Neural progenitor cell (in vitro differentiated cells): ENCODE measurements around the gene RPAP3. TPM values are rescaled to one million over a fixed set of nuclear protein-coding genes. Genes with fewer than 3 reads are reported as not detected.

ENCODE experiments used
- DNase-seq: peaks from one replicate; pipeline ENCODE4 v3.0.0-alpha.2; 2016; ENCODE audit warnings: low spot score
- H2AFZ ChIP-seq: fragments of 200-600 bp; sonication (generic); replicated peaks from 2 replicates; pipeline ENCODE4 v1.6.1; 2016; ENCODE audit warnings: antibody characterized with exemption
- H3F3A ChIP-seq: fragments of 200-600 bp; sonication (generic); 2 replicates; pipeline ENCODE4 v1.6.1; 2016; ENCODE audit warnings: antibody characterized with exemption, low read depth
- H3K27ac ChIP-seq: fragments of 200-600 bp; sonication (generic); 2 replicates; pipeline ENCODE4 v1.5.1; 2016; ENCODE audit warnings: mild to moderate bottlenecking
- H3K27me3 ChIP-seq: fragments of 200-600 bp; sonication (generic); 2 replicates; pipeline ENCODE4 v1.6.1; 2016; ENCODE audit warnings: mild to moderate bottlenecking, moderate library complexity
- H3K36me3 ChIP-seq: fragments of 200-600 bp; sonication (generic); 2 replicates; pipeline ENCODE4 v1.5.1; 2016
- H3K4me1 ChIP-seq: fragments of 200-600 bp; sonication (generic); 2 replicates; pipeline ENCODE4 v1.6.1; 2016; ENCODE audit warnings: mixed run types
- H3K4me2 ChIP-seq: fragments of 200-600 bp; sonication (generic); 2 replicates; pipeline ENCODE4 v1.6.1; 2016
- H3K4me3 ChIP-seq: fragments of 200-600 bp; sonication (generic); 2 replicates; pipeline ENCODE4 v1.5.1; 2016
- H3K79me2 ChIP-seq: fragments of 200-600 bp; sonication (generic); 2 replicates; pipeline ENCODE4 v1.6.1; 2016; ENCODE audit warnings: low read depth
- H3K9ac ChIP-seq: fragments of 200-600 bp; sonication (generic); 2 replicates; pipeline ENCODE4 v1.6.1; 2016
- H3K9me3 ChIP-seq: fragments of 200-600 bp; sonication (generic); 2 replicates; pipeline ENCODE4 v1.5.1; 2016; ENCODE audit warnings: low read depth
- H4K20me1 ChIP-seq: fragments of 200-600 bp; sonication (generic); 2 replicates; pipeline ENCODE4 v1.6.1; 2016; ENCODE audit warnings: low read depth
- H3K27ac Mint-ChIP-seq: 3 replicates; pipeline ENCODE4 v1.8.0; 2021; ENCODE audit warnings: mixed read lengths
- H3K27me3 Mint-ChIP-seq: 2 replicates; pipeline ENCODE4 v1.8.0; 2022; ENCODE audit warnings: low read depth, mild to moderate bottlenecking, inconsistent platforms, moderate library complexity, mixed read lengths; ENCODE audit not compliant: insufficient read depth
- H3K36me3 Mint-ChIP-seq: 3 replicates; pipeline ENCODE4 v1.8.0; 2021; ENCODE audit warnings: mixed read lengths
- H3K4me1 Mint-ChIP-seq: 3 replicates; pipeline ENCODE4 v1.8.0; 2021; ENCODE audit warnings: mixed read lengths
- H3K4me3 Mint-ChIP-seq: 3 replicates; pipeline ENCODE4 v1.8.0; 2021; ENCODE audit warnings: mild to moderate bottlenecking, moderate library complexity, mixed read lengths
- H3K9me3 Mint-ChIP-seq: 3 replicates; pipeline ENCODE4 v1.8.0; 2020; ENCODE audit warnings: mixed read lengths
- EZH2 ChIP-seq: fragments of 200-600 bp; sonication (generic); IDR thresholded peaks from 2 replicates; pipeline ENCODE4 v1.6.1; 2017; ENCODE audit warnings: antibody characterized with exemption, mild to moderate bottlenecking, moderate library complexity
- EZH2phosphoT487 ChIP-seq: fragments of 200-600 bp; sonication (generic); IDR thresholded peaks from 2 replicates; pipeline ENCODE4 v1.6.1; 2017; ENCODE audit warnings: antibody characterized with exemption
- total RNA-seq: library from RNA; depleted of rRNA; stranded (reverse); fragments of >200 nt; gene quantifications from 2 replicates; pipeline ENCODE4 v1.2.3, GENCODE V29; 2015; ENCODE audit warnings: low replicate concordance
- TF ChIP-seq, protein P1 (sequence below): fragments of 200-600 bp; sonication (generic); IDR thresholded peaks from 2 replicates; pipeline ENCODE4 v1.5.1; 2017; ENCODE audit warnings: antibody characterized with exemption, mild to moderate bottlenecking

RPAP3 gene
- total RNA-seq, 1 donor from 2014 or later, result 61.9 TPM

GRCh38 chr12:47717443-47718193 lies 11.8 kb upstream of the RPAP3 start:
- Mint-ChIP-seq H3K9me3 (no peaks in the 10 kb centered on the region), H3K27me3 (no peaks in the 10 kb centered on the region), H3K4me3 (no peak overlapping the region), H3K4me1 (peaks cover 18% of the 10 kb centered on the region), H3K36me3 (no peaks in the 10 kb centered on the region), H3K27ac (peak overlapping the region; percentile 94)
- no peak overlapping the region for H3K27ac ChIP-seq
- H3K9ac ChIP-seq, result no peak overlapping the region
- H2AFZ ChIP-seq, result no peak overlapping the region
- H3K79me2 ChIP-seq, result no peaks in the 10 kb centered on the region
- H4K20me1 ChIP-seq, result no peaks in the 10 kb centered on the region
- peaks cover 6% of the 10 kb centered on the region for H3K27me3 ChIP-seq
- DNase-seq, result peak; percentile 87
- H3F3A ChIP-seq, result peaks cover 5% of the 10 kb centered on the region
- peak overlapping the region; percentile 12 for H3K4me2 ChIP-seq
- no peak for TF ChIP-seq EZH2phosphoT487
- TF ChIP-seq, protein P1, sequence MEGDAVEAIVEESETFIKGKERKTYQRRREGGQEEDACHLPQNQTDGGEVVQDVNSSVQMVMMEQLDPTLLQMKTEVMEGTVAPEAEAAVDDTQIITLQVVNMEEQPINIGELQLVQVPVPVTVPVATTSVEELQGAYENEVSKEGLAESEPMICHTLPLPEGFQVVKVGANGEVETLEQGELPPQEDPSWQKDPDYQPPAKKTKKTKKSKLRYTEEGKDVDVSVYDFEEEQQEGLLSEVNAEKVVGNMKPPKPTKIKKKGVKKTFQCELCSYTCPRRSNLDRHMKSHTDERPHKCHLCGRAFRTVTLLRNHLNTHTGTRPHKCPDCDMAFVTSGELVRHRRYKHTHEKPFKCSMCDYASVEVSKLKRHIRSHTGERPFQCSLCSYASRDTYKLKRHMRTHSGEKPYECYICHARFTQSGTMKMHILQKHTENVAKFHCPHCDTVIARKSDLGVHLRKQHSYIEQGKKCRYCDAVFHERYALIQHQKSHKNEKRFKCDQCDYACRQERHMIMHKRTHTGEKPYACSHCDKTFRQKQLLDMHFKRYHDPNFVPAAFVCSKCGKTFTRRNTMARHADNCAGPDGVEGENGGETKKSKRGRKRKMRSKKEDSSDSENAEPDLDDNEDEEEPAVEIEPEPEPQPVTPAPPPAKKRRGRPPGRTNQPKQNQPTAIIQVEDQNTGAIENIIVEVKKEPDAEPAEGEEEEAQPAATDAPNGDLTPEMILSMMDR, result peak; percentile 86
- no peaks in the 10 kb centered on the region for H3K36me3 ChIP-seq
- H3K9me3 ChIP-seq, result no peaks in the 10 kb centered on the region
- no peak overlapping the region for H3K4me3 ChIP-seq
- H3K4me1 ChIP-seq, result peaks cover 4% of the 10 kb centered on the region

DNA sequence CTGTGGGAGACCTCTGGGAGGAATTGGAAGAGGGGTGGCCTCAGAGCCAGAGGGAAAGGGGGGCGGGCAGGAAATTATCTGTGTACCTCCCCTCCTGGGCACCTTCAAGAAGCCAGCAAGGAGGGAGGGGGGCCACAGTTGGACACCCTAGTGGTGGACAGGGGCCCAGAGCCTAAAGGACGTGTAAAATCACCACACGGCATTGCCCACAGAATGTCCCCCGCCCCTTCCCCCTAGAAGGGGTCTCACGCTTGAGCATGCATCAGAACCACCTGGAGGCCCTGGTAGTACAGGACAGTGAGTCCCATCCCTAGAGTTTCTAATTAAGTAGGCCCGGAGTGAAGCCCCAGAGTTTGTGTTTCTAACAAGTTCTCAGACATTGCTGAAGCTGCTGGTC lies 11.2 kb upstream of the RPAP3 start:
- Histone ChIP-seq H2AFZ (no peak overlapping the region), H3K4me3 (no peak overlapping the region), H3F3A (peaks cover 5% of the 10 kb centered on the region), H3K9ac (no peak overlapping the region), H3K9me3 (no peaks in the 10 kb centered on the region), H3K4me2 (no peak overlapping the region), H3K4me1 (peaks cover 4% of the 10 kb centered on the region), H3K27ac (no peak overlapping the region), H3K27me3 (peaks cover 6% of the 10 kb centered on the region), H4K20me1 (no peaks in the 10 kb centered on the region), H3K79me2 (no peaks in the 10 kb centered on the region), H3K36me3 (no peaks in the 10 kb centered on the region)
- TF ChIP-seq, protein P1, result no peak
- no peak for TF ChIP-seq EZH2
- TF ChIP-seq EZH2phosphoT487, result no peak
- Mint-ChIP-seq H3K36me3 (no peaks in the 10 kb centered on the region), H3K9me3 (no peaks in the 10 kb centered on the region), H3K4me1 (peaks cover 18% of the 10 kb centered on the region), H3K27me3 (no peaks in the 10 kb centered on the region), H3K27ac (no peak overlapping the region), H3K4me3 (peak overlapping the region; percentile 31)
- no peak for DNase-seq

DNA sequence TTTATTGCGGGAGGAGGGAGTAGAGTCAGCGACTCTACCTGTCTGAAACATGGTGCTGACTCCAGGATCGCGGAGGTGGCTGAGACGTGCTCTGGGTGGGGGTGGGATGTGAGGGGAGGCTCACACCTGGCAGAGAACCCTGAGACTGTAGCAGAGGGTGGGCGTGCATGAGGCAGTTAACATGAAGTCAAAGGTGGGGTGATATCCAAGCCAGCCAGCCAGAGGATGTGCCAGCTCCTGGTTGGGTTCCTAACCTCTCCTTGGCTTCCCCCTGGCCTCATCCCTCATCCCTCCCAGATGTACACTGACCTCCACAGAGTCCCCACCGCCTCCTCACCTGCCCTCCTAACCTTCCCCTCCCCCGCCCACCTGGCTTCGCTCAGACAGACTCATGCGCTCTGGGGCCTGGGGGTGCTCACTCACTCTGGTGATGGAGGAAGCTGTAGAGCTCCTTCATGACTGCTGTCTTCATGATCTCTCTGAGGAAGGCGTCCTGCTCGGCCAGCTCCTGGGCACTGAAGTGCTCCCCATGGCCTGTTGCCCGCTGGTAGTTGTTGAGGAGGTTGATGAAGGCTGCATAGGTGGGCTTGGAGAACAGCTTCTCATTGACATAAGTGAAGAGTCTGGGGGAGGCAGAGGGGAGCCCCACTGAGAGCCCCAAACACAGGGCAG lies 10.2 kb upstream of the RPAP3 start:
- H3K27ac ChIP-seq, result no peak overlapping the region
- no peak overlapping the region for H3K4me3 ChIP-seq
- H3K4me2 ChIP-seq, result no peak overlapping the region
- no peak overlapping the region for H3K27ac Mint-ChIP-seq
- peaks cover 4% of the 10 kb centered on the region for H3K4me1 ChIP-seq
- no peaks in the 10 kb centered on the region for H3K27me3 Mint-ChIP-seq
- no peaks in the 10 kb centered on the region for H3K36me3 Mint-ChIP-seq
- H3K9me3 Mint-ChIP-seq, result no peaks in the 10 kb centered on the region
- H4K20me1 ChIP-seq, result no peaks in the 10 kb centered on the region
- no peak overlapping the region for H2AFZ ChIP-seq
- no peak overlapping the region for H3K9ac ChIP-seq
- H3K36me3 ChIP-seq, result no peaks in the 10 kb centered on the region
- no peaks in the 10 kb centered on the region for H3K9me3 ChIP-seq
- DNase-seq, result no peak
- peaks cover 5% of the 10 kb centered on the region for H3F3A ChIP-seq
- H3K79me2 ChIP-seq, result no peaks in the 10 kb centered on the region
- H3K27me3 ChIP-seq, result peaks cover 6% of the 10 kb centered on the region
- H3K4me3 Mint-ChIP-seq, result no peak overlapping the region
- peaks cover 18% of the 10 kb centered on the region for H3K4me1 Mint-ChIP-seq
- TF ChIP-seq EZH2 (no peak), EZH2phosphoT487 (no peak)
- TF ChIP-seq, protein P1, result no peak
